Measurements from ENCODE around the gene TAC4.

The TAC4 gene

GRCh38 chr17:49872754-49873377 is 25.0 kb upstream of the TAC4 start:
- DNase-seq, result no peak

- DNase-seq, result no peak
Observed at GRCh38 chr17:49871211-49871610, 23.3 kb upstream of the TAC4 start.

GRCh38 chr17:49870298-49870697 is 22.4 kb upstream of the TAC4 start:
- no peak for DNase-seq

- no peak for DNase-seq
Observed at GRCh38 chr17:49869038-49869374, 21.1 kb upstream of the TAC4 start.

GRCh38 chr17:49866882-49867413 is 19.1 kb upstream of the TAC4 start:
- DNase-seq, result no peak

GRCh38 chr17:49866019-49866380 is 18.1 kb upstream of the TAC4 start:
- DNase-seq, result no peak

- no peak for DNase-seq
Observed at GRCh38 chr17:49862781-49863331, 15.0 kb upstream of the TAC4 start.

GRCh38 chr17:49861150-49861884 is 13.4 kb upstream of the TAC4 start:
- DNase-seq, result no peak

GRCh38 chr17:49859991-49860953 is 12.4 kb upstream of the TAC4 start:
- no peak for DNase-seq

GRCh38 chr17:49858796-49859195 is 10.9 kb upstream of the TAC4 start:
- DNase-seq, result no peak

- DNase-seq, result no peak
Observed at GRCh38 chr17:49854126-49854525, 6.3 kb upstream of the TAC4 start.

GRCh38 chr17:49853470-49854015 is 5.7 kb upstream of the TAC4 start:
- DNase-seq, result no peak

GRCh38 chr17:49851387-49852291 is 3.8 kb upstream of the TAC4 start:
- no peak for DNase-seq

- no peak for DNase-seq
Observed at GRCh38 chr17:49850772-49851386, 3.0 kb upstream of the TAC4 start.

- DNase-seq, result no peak
Observed at GRCh38 chr17:49850218-49850610, 2.3 kb upstream of the TAC4 start.

- no peak for DNase-seq
Observed at GRCh38 chr17:49848739-49849138, 870 bp upstream of the TAC4 start.

- no peak for DNase-seq
Observed at GRCh38 chr17:49846938-49847712, 744 bp downstream of the TAC4 start.

GRCh38 chr17:49845321-49845720 is 2.5 kb downstream of the TAC4 start:
- no peak for DNase-seq

- no peak for DNase-seq
Observed at GRCh38 chr17:49843774-49844350, 4.0 kb downstream of the TAC4 start.

GRCh38 chr17:49842846-49843245 is 5.0 kb downstream of the TAC4 start:
- no peak for DNase-seq

All from NCI-H524 treated with DMSO at 0.1 percent for 48 hours (cell line).